GM12865 (cell line): Measurements from ENCODE around the gene TNFSF15.

Source experiments
- DNase-seq: peaks from one replicate; pipeline ENCODE4 v3.0.0; 2010; ENCODE audit warnings: low read depth
- H3K4me3 ChIP-seq: 2 replicates; pipeline ENCODE4 v1.5.1; 2011; ENCODE audit warnings: mild to moderate bottlenecking, low read depth, low read length, control low read depth
- TF ChIP-seq, protein P1 (sequence below): IDR thresholded peaks from 2 replicates; pipeline ENCODE4 v1.5.1; 2011; ENCODE audit warnings: low read length, control low read depth, low read depth, inconsistent platforms; ENCODE audit not compliant: insufficient read depth; ENCODE audit errors: missing control alignments

The TNFSF15 gene

DNA sequence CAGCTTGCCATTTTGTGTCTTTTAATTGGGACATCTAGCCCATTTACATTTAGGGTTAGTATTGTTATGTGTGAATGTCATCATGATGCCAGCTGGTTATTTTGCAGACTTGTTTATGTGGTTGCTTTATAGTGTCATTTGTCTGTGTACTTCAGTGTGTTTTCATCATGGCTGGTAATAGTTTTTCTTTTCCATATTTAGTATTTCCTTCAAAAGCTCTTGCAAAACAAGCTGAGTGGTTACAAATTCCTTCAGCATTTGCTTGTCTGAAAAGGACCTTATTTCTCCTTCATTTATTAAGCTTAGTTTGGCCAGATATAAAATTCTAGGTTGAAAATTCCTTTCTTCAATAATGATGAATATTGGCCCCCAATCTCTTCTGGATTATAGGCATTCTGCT lies 28.5 kb upstream of the TNFSF15 start:
- no peak for DNase-seq
- H3K4me3 ChIP-seq = no peak overlapping the region
- TF ChIP-seq, protein P1, sequence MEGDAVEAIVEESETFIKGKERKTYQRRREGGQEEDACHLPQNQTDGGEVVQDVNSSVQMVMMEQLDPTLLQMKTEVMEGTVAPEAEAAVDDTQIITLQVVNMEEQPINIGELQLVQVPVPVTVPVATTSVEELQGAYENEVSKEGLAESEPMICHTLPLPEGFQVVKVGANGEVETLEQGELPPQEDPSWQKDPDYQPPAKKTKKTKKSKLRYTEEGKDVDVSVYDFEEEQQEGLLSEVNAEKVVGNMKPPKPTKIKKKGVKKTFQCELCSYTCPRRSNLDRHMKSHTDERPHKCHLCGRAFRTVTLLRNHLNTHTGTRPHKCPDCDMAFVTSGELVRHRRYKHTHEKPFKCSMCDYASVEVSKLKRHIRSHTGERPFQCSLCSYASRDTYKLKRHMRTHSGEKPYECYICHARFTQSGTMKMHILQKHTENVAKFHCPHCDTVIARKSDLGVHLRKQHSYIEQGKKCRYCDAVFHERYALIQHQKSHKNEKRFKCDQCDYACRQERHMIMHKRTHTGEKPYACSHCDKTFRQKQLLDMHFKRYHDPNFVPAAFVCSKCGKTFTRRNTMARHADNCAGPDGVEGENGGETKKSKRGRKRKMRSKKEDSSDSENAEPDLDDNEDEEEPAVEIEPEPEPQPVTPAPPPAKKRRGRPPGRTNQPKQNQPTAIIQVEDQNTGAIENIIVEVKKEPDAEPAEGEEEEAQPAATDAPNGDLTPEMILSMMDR = no peak

DNA sequence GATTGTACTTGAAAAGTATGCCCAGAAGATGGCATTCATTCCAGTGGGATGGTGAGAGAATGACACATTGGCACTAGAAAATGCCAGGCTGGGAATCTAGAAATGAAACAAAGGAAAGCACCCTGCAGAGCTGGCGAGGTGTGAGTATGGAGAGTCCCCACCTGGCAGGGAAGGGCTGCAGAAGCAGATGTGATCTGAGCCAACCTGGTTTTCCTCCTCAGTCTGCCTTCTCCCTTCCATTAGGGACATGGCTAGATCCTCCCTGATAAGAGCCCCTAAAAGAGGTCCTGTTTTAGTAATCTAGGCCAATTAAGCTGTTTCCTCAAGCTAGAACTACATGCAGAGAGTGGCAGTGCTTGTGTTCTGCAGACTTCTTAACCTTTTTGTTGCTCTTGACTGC lies 24.7 kb upstream of the TNFSF15 start:
- H3K4me3 ChIP-seq = no peak overlapping the region
- no peak for DNase-seq
- TF ChIP-seq, protein P1 = no peak

DNA sequence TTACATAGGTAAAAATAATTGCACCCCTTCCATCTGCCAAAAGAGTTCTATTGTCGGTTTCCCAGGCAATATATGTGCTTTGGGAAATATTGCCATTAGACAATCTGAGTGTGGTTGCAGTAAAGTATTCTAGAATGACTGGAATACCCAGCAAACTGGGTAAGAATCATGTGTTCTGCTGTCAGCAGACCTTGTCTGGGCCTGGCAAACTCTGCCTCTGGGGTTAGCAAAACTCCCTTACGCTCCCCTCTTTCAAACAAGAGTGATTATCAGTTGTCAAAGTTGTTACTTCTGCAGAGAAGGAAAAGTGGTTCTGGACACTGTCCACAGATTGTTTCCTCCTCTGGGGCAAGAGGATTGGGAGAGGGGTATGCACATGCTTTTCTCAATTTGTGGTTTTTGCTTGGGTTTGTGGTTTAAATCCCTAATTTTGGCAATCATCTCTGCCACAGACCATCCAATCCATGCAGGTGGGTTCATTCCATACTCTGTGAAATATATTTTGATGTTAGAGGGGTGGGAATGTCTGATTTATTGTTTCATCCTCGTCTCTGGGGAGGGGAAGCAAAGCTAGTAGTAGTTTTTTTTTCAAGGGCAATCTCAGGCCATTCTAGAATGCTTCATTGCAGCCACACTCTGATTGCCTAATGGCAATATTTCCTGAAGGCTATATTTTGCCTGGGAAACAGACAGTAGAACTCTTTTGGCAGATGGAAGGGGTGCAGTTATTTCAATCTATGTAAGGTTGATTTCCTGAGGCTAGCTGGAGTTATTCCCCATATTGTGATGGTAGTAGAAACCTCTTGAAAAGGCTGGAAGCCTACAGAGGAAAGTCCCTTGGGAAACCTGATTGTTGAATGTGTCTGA lies 24.0 kb upstream of the TNFSF15 start:
- TF ChIP-seq, protein P1 = no peak
- DNase-seq = no peak
- H3K4me3 ChIP-seq = no peak overlapping the region

DNA sequence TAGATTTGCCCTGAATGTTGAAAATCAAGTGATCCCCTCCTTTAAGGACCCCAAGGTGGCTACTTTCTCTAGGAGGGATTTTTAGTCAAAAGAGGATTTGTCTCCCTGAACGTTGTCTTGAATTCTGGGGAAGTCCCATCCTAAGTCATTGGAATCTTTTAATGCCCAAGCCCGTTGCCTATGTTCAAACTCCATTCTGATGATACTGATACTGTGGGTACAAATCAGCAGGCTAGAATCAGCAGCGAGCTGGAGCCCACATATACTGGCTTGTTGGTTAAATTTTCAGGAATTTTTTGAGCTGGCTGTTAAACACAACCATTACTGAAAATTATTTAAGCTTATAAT lies 22.4 kb upstream of the TNFSF15 start:
- H3K4me3 ChIP-seq = no peak overlapping the region
- TF ChIP-seq, protein P1 = no peak
- no peak for DNase-seq

DNA sequence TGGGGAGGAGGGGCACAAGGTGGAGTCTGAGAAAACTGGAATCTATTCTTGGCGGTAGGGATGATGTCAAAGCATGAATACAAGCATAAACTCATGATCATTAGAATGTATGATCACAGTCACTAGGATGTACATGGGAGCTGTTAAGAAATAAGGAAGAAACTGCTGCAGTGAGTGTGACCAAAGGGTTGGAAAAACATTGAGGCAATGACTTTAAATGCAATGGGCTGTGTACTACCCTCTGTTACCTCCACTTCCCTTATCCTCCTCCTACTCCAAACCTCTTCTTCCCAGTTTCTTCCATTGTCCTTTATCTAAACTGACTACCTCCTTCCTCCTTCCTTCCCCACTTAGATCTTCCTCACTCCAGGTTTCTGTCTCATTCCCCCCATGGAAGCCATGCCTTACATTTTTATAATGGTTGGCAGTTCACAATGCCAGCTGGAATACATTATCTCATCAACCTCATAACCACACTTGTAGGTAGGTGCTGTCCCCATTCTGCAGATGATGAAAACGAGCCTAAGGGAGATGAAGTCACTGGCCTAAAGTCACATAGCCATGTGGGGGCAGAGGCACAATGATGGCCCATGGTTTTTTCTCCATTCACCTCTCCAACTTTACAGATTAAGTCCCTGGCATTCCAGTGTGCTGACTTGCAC lies 21.9 kb upstream of the TNFSF15 start:
- TF ChIP-seq, protein P1 = no peak
- no peak for DNase-seq
- H3K4me3 ChIP-seq = no peak overlapping the region

DNA sequence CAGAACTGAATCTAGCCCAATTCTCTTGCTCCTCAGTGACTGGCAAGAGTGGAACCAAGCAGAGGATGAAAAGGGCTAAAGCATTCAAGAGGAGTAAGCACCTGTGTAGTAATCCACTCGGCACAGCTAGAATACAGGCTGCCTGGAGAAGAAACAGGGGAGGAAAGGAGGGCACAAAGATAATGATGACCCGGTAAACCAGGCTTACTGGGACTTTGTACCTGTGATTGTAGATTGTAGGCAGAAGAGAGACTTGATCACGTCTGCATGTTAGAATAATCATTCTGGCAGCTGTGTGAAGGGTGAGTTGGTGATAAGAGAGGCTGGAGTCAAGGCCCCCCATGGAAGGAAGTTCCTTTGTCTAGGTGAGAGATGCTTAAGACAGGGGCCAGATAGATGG lies 20.6 kb upstream of the TNFSF15 start:
- DNase-seq = no peak
- TF ChIP-seq, protein P1 = no peak
- no peak overlapping the region for H3K4me3 ChIP-seq
